ENCODE results near the gene SFXN4.

The SFXN4 gene, protein sequence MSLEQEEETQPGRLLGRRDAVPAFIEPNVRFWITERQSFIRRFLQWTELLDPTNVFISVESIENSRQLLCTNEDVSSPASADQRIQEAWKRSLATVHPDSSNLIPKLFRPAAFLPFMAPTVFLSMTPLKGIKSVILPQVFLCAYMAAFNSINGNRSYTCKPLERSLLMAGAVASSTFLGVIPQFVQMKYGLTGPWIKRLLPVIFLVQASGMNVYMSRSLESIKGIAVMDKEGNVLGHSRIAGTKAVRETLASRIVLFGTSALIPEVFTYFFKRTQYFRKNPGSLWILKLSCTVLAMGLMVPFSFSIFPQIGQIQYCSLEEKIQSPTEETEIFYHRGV

DNA sequence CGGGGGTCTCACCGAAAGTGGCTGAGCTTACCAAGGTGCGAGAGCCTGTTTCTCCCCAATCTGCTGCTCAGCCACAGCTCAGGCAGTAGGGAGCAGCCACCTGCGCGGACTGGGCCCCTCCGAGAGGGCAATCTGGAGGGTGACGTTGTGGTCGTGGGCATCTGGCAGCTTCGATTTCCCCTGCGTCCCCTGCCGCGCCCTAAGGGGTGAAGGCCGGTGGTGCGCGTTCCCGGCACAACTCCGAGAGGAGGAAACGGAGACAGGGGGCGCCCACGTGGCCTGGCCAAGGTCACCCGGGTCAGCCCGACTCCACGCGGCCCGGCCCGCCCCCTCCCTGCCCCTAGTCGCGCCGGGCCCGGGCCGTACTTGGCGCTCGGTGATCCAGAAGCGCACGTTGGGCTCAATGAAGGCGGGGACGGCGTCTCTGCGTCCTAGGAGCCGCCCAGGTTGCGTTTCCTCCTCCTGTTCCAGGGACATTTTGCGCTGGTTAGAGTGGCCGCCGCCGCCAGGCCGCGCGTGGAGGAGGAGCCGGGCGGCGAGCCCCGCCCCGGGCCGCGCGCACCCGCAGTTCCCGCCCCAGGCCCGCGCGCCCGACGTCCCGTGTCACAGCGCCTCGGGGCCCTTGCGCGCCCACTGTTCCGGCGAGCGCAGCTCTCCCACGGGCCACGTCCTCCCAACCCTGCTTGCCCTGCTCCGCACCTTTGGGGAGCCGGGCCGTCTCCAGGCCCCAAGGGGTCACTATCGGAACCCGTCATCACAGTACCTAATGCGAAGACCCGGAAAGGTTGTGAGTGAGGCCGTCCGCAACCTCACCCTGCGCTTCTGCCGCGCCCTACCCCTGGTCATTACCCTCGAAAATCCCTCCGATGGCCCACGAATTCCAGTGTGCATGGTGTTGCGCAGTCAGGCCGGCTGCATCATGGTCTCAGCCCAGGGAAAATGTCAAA lies at the start of gene SFXN4:
SFXN4 (minus strand) TSS at position 544 of the 947 bp plus-strand sequence; CDS start at position 477, 67 bp downstream.
- H4K20me1 ChIP-seq (ENCODE audit: insufficient read depth, low read length, poor library complexity, severe bottlenecking) = no peaks in the 10 kb centered on the region
- peaks cover 29% of the 10 kb centered on the region for H3K4me1 ChIP-seq (ENCODE audit: insufficient read depth, low read length, poor library complexity, severe bottlenecking)
- no peaks in the 10 kb centered on the region for H3K27me3 ChIP-seq (ENCODE audit: insufficient read depth, low read length, poor library complexity, severe bottlenecking)
- no peaks in the 10 kb centered on the region for H3K9me3 ChIP-seq (ENCODE audit: insufficient read depth, low read depth, low read length)
- H3F3A ChIP-seq (ENCODE audit: low read depth) = peaks cover 5% of the 10 kb centered on the region; the same call in 1 of the 2 replicates
- H3K9me2 ChIP-seq (replicated peaks; ENCODE audit: low read depth, low read length) = no peaks in the 10 kb centered on the region
- TF ChIP-seq EZH2phosphoT487 (IDR thresholded peaks at IDR 0.05; ENCODE audit: borderline replicate concordance) = no peak
- TF ChIP-seq, protein P1, sequence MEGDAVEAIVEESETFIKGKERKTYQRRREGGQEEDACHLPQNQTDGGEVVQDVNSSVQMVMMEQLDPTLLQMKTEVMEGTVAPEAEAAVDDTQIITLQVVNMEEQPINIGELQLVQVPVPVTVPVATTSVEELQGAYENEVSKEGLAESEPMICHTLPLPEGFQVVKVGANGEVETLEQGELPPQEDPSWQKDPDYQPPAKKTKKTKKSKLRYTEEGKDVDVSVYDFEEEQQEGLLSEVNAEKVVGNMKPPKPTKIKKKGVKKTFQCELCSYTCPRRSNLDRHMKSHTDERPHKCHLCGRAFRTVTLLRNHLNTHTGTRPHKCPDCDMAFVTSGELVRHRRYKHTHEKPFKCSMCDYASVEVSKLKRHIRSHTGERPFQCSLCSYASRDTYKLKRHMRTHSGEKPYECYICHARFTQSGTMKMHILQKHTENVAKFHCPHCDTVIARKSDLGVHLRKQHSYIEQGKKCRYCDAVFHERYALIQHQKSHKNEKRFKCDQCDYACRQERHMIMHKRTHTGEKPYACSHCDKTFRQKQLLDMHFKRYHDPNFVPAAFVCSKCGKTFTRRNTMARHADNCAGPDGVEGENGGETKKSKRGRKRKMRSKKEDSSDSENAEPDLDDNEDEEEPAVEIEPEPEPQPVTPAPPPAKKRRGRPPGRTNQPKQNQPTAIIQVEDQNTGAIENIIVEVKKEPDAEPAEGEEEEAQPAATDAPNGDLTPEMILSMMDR (conservative IDR thresholded peaks at IDR 0.05; ENCODE audit: low read length) = no peak
- H2AFZ ChIP-seq (ENCODE audit: low read length) = peak within 1 kb of the TSS; percentile 85
- H3K4me2 ChIP-seq (ENCODE audit: low read depth, low read length, poor library complexity, severe bottlenecking) = peak within 1 kb of the TSS; percentile 79
- peaks cover 8% of the 10 kb centered on the region for H3K79me2 ChIP-seq (ENCODE audit: insufficient read depth, low read length)
- peak within 1 kb of the TSS; percentile 79 for H3K4me3 ChIP-seq (ENCODE audit: low read length, poor library complexity, severe bottlenecking)
- H3K36me3 ChIP-seq (ENCODE audit: insufficient read depth, low read length) = peaks cover 34% of the 10 kb centered on the region; the same call in 1 of the 2 replicates
- peak within 1 kb of the TSS; percentile 82 for H3K9ac ChIP-seq (ENCODE audit: low read depth, low read length, poor library complexity, severe bottlenecking)

DNA sequence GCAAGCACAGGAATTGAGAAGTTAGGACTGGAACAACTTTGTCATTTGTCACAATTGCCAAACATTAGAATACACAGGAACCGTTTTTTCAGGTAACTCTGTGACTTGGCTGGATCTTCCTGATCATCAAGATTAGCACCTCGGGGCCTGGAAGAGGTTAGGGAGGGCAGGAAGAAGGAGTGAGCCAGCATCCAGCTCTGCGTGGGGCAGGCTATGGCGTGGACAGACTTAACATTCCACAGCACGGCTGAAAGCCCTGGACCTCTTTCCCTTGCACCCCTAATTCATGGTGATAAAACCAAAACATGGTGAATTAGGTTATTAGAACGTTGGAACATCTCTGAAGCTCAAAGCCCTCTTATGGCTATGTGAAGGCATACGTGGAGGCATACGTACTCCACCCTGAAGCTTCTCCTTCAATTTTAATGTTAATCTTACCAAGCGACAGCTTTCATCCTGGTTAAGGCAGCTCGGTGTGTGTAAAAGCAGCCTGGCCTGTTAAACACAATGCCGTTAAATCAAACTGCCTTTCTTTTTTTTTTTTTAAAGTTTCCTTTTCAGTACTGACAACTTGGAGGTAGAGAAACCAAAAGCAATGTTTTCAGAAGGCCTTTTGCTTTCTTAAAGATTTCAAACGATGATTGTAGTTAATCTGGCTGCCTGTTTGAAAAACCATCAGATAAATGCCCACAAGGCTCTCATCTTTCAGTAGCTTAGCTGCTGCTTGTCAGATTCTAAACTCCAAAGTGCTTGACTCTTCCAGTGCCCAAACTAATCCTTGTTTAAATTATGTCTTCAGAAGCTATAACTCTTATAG lies 46.3 kb upstream of the SFXN4 start:
- peaks cover 67% of the 10 kb centered on the region for H3K4me1 ChIP-seq (ENCODE audit: insufficient read depth, low read length, poor library complexity, severe bottlenecking)
- H3K4me2 ChIP-seq (ENCODE audit: low read depth, low read length, poor library complexity, severe bottlenecking) = peak overlapping the region; percentile 96
- peaks cover 79% of the 10 kb centered on the region for H3K79me2 ChIP-seq (ENCODE audit: insufficient read depth, low read length)
- H3K27me3 ChIP-seq (ENCODE audit: insufficient read depth, low read length, poor library complexity, severe bottlenecking) = no peaks in the 10 kb centered on the region
- no peaks in the 10 kb centered on the region for H3K9me3 ChIP-seq (ENCODE audit: insufficient read depth, low read depth, low read length)
- no peaks in the 10 kb centered on the region for H3K36me3 ChIP-seq (ENCODE audit: insufficient read depth, low read length)
- H3K4me3 ChIP-seq (ENCODE audit: low read length, poor library complexity, severe bottlenecking) = peak overlapping the region; percentile 83
- H3K9ac ChIP-seq (ENCODE audit: low read depth, low read length, poor library complexity, severe bottlenecking) = peak overlapping the region; percentile 77
- peak overlapping the region; percentile 41; the same call in 1 of the 2 replicates for H2AFZ ChIP-seq (ENCODE audit: low read length)
- no peaks in the 10 kb centered on the region for H3K9me2 ChIP-seq (replicated peaks; ENCODE audit: low read depth, low read length)
- TF ChIP-seq EZH2phosphoT487 (IDR thresholded peaks at IDR 0.05; ENCODE audit: borderline replicate concordance) = no peak
- TF ChIP-seq, protein P1 (conservative IDR thresholded peaks at IDR 0.05; ENCODE audit: low read length) = no peak
- H4K20me1 ChIP-seq (ENCODE audit: insufficient read depth, low read length, poor library complexity, severe bottlenecking) = no peaks in the 10 kb centered on the region
- H3F3A ChIP-seq (ENCODE audit: low read depth) = peaks cover 19% of the 10 kb centered on the region

DNA sequence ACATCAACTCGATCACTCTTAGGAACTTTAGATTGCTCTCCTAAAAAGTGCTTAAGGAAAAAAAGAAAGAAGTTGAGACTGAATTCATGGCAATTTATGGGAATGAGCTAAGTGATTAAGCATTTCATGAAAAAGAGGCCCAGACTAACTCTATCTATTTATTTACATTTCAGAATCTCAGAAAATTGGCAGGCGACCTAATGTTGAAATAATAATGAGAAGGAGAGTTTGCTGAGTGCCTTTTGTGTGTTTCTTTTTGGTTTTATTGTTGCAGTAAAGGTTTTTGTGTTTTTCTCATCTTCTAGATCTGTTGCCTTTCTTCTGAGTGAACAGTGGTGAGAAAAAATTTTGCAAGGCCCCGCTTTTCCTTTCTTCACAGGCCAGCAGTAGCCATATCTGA lies 45.7 kb upstream of the SFXN4 start:
- Histone ChIP-seq H4K20me1 (ENCODE audit: insufficient read depth, low read length, poor library complexity, severe bottlenecking) (no peaks in the 10 kb centered on the region), H3K4me2 (ENCODE audit: low read depth, low read length, poor library complexity, severe bottlenecking) (peak overlapping the region; percentile 96), H3K79me2 (ENCODE audit: insufficient read depth, low read length) (peaks cover 76% of the 10 kb centered on the region), H3K9ac (ENCODE audit: low read depth, low read length, poor library complexity, severe bottlenecking) (peak overlapping the region; percentile 77), H3K9me2 (replicated peaks; ENCODE audit: low read depth, low read length) (no peaks in the 10 kb centered on the region), H3K36me3 (ENCODE audit: insufficient read depth, low read length) (no peaks in the 10 kb centered on the region), H2AFZ (ENCODE audit: low read length) (peak overlapping the region; percentile 41; the same call in 1 of the 2 replicates), H3F3A (ENCODE audit: low read depth) (peaks cover 19% of the 10 kb centered on the region), H3K4me3 (ENCODE audit: low read length, poor library complexity, severe bottlenecking) (peak overlapping the region; percentile 83), H3K27me3 (ENCODE audit: insufficient read depth, low read length, poor library complexity, severe bottlenecking) (no peaks in the 10 kb centered on the region), H3K4me1 (ENCODE audit: insufficient read depth, low read length, poor library complexity, severe bottlenecking) (peaks cover 70% of the 10 kb centered on the region), H3K9me3 (ENCODE audit: insufficient read depth, low read depth, low read length) (no peaks in the 10 kb centered on the region)
- no peak for TF ChIP-seq EZH2phosphoT487 (IDR thresholded peaks at IDR 0.05; ENCODE audit: borderline replicate concordance)
- TF ChIP-seq, protein P1 (conservative IDR thresholded peaks at IDR 0.05; ENCODE audit: low read length) = no peak

Measured in Loucy (cell line).